HCT116 (cell line): ENCODE measurements around the gene LRCH1. TPM values are rescaled to one million over a fixed set of nuclear protein-coding genes. Genes with fewer than 3 reads are reported as not detected.

Source experiments
- ATAC-seq: fragments of 200-7000 bp; cut with Tn5 transposase; 2 replicates; pipeline ENCODE4 v1.9.1; 2020; ENCODE audit warnings: mild to moderate bottlenecking, moderate library complexity
- BruUV-seq: library from RNA; stranded (reverse); fragments of 400-500 nt; replicated peaks from 2 replicates; lab custom pipeline; 2021; lab: Mats Ljungman, UMichigan
- CTCF ChIA-PET: fragments of 300-600 bp; sonication (Branson Sonifier 250); formaldehyde crosslinking; loops from one replicate; lab custom pipeline; 2021; ENCODE audit warnings: antibody characterized with exemption; lab: Charles Lee
- POLR2A ChIA-PET: fragments of 300-600, 350-600 bp; sonication (Branson Sonifier 250); formaldehyde crosslinking; loops from one replicate; lab custom pipeline; 2021; ENCODE audit warnings: antibody characterized with exemption; lab: Charles Lee
- RAD21 ChIA-PET, 2 experiments: fragments of 300-600 bp; sonication (Branson Sonifier 250); formaldehyde crosslinking; loops; one replicate each; lab custom pipeline; 2023; ENCODE audit warnings: low total read pairs in 2 of 2; ENCODE audit not compliant: uncharacterized antibody in 2 of 2, unreplicated experiment in 2 of 2, low non-redundant PET in 1 of 2; lab: Charles Lee
- DNase-seq: peaks from one replicate; pipeline ENCODE4 v3.0.0-alpha.2; 2010; ENCODE audit warnings: low read depth, low spot score
- H2AFZ ChIP-seq: fragments of 200-600 bp; shearing (Covaris generic), sonication (generic); 2 replicates; pipeline ENCODE4 v1.6.1; 2017; ENCODE audit warnings: low read depth, mixed run types, mixed read lengths, antibody characterized with exemption, low read length; ENCODE audit not compliant: poor library complexity, severe bottlenecking
- H3K27ac ChIP-seq: 2 replicates; pipeline ENCODE4 v1.5.1; 2012; ENCODE audit warnings: low read depth, low read length
- H3K27me3 ChIP-seq: fragments of 200-600 bp; sonication (generic); 2 replicates; pipeline ENCODE4 v1.6.1; 2016; ENCODE audit warnings: mixed run types, low read length, mixed read lengths; ENCODE audit not compliant: insufficient read depth
- H3K36me3 ChIP-seq, 2 experiments: fragments of 200-500 bp in 1 of 2; fragments of 200-600 bp in 1 of 2; sonication (Bioruptor generic) in 1 of 2; sonication (generic) in 1 of 2; 2 replicates each; pipeline versions ENCODE4 v1.5.1 to v1.6.1; 2014 to 2016; ENCODE audit warnings: low read length in 2 of 2, inconsistent platforms in 1 of 2, mixed read lengths in 1 of 2, mixed run types in 1 of 2; ENCODE audit not compliant: insufficient read depth in 2 of 2, control insufficient read depth in 1 of 2
- H3K4me1 ChIP-seq, 2 experiments: fragments of 200-600 bp in 1 of 2; sonication (generic) in 1 of 2; 2 replicates each; pipeline versions ENCODE4 v1.5.1 to v1.6.1; 2012 to 2017; ENCODE audit warnings: low read length in 2 of 2, inconsistent platforms in 1 of 2, mild to moderate bottlenecking in 1 of 2, mixed read lengths in 1 of 2, mixed run types in 1 of 2, moderate library complexity in 1 of 2; ENCODE audit not compliant: insufficient read depth in 2 of 2, control insufficient read depth in 1 of 2
- H3K4me2 ChIP-seq: fragments of 200-600 bp; sonication (generic); 2 replicates; pipeline ENCODE4 v1.6.1; 2017; ENCODE audit warnings: mixed run types, low read length, mixed read lengths
- H3K4me3 ChIP-seq, 2 experiments: fragments of 200-600 bp in 1 of 2; sonication (generic) in 1 of 2; replicated peaks in 1 of 2; 2 replicates each; pipeline ENCODE4 v1.5.1; 2011 to 2016; ENCODE audit warnings: low read length in 2 of 2, control low read depth in 1 of 2, low read depth in 1 of 2, mild to moderate bottlenecking in 1 of 2, mixed read lengths in 1 of 2, mixed run types in 1 of 2
- H3K79me2 ChIP-seq: fragments of 200-600 bp; sonication (generic); 2 replicates; pipeline ENCODE4 v1.6.1; 2017; ENCODE audit warnings: mild to moderate bottlenecking, mixed run types, low read length, moderate library complexity, mixed read lengths; ENCODE audit not compliant: insufficient read depth
- H3K9ac ChIP-seq: fragments of 200-600 bp; sonication (generic); 2 replicates; pipeline ENCODE4 v1.6.1; 2016; ENCODE audit warnings: low read length, mixed read lengths
- H3K9me2 ChIP-seq: fragments of 200-600 bp; sonication (generic), shearing (Covaris generic); 2 replicates; pipeline ENCODE4 v1.6.1; 2017; ENCODE audit warnings: mixed run types, mild to moderate bottlenecking, moderate library complexity; ENCODE audit not compliant: insufficient read depth
- H3K9me3 ChIP-seq, 2 experiments: fragments of 200-500 bp in 1 of 2; fragments of 200-600 bp in 1 of 2; sonication (Bioruptor generic) in 1 of 2; sonication (generic) in 1 of 2; 2 replicates each; pipeline ENCODE4 v1.6.1; 2014 to 2017; ENCODE audit warnings: low read length in 2 of 2, mixed read lengths in 2 of 2, inconsistent platforms in 1 of 2, low read depth in 1 of 2, mild to moderate bottlenecking in 1 of 2, mixed run types in 1 of 2, moderate library complexity in 1 of 2; ENCODE audit not compliant: control insufficient read depth in 1 of 2, insufficient read depth in 1 of 2
- H4K20me1 ChIP-seq: fragments of 200-600 bp; sonication (generic), shearing (Covaris generic); 2 replicates; pipeline ENCODE4 v1.6.1; 2017; ENCODE audit warnings: mixed run types, mild to moderate bottlenecking, moderate library complexity; ENCODE audit not compliant: insufficient read depth
- EZH2phosphoT487 ChIP-seq: fragments of 200-600 bp; IDR thresholded peaks from 2 replicates; pipeline ENCODE4 v1.6.1; 2018; ENCODE audit warnings: antibody characterized with exemption, borderline replicate concordance
- intact Hi-C: fragments of 100-400 bp; cut with micrococcal nuclease; formaldehyde crosslinking; loops from 2 replicates; pipeline ENCODE4 v1.10.0; 2022
- total RNA-seq: library from RNA; stranded (reverse); gene quantifications from one replicate; pipeline ENCODE4 v1.2.1, GENCODE V29; 2021; ENCODE audit not compliant: unreplicated experiment
- TF ChIP-seq, protein P1 (sequence below): IDR thresholded peaks from 2 replicates; pipeline ENCODE4 v1.6.1; 2011; ENCODE audit warnings: mild to moderate bottlenecking, low read length, moderate library complexity; ENCODE audit not compliant: insufficient replicate concordance; ENCODE audit errors: extremely low read depth
- TF ChIP-seq, protein P2 (sequence below): IDR thresholded peaks from 2 replicates; pipeline ENCODE4 v1.6.1; 2012; ENCODE audit warnings: low read depth

Gene LRCH1
- total RNA-seq, 1 experiment from 2014 or later, result 15.6 TPM

DNA sequence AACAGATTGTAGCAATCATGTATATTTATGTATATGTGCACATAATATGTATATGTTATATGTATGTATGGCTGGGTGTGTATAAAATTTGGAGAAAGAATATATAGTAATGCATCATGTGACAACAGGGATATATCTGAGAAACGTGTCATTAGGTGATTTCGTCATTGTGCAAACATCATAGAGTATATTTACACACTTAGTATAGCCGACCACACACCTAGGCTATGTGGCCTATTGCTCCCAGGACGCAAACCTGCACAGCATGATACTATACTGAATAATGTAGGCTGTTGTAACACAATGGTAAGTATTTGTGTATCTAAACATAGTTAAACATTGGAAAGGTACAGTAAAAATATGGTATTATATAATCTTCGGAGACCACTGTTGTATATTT lies 200.2 kb downstream of the LRCH1 start:
- ChIA-PET POLR2A (no interaction called here), RAD21 (no interaction called here), CTCF (no interaction called here)
- no peak overlapping the region for H3K27ac ChIP-seq
- no peak overlapping the region for H3K4me2 ChIP-seq
- ATAC-seq (no peak), DNase-seq (no peak)
- 0 out of 2 replicates have a peak, but pooled peaks cover 5% of the 10 kb centered on the region for H3K27me3 ChIP-seq
- intact Hi-C loops, result no loop called here
- H4K20me1 ChIP-seq, result no peaks in the 10 kb centered on the region
- H3K9me2 ChIP-seq, result no peaks in the 10 kb centered on the region
- no peaks in the 10 kb centered on the region for H3K9me3 ChIP-seq
- BruUV-seq, result no TSS peak
- no peak overlapping the region for H3K9ac ChIP-seq
- no peak overlapping the region for H2AFZ ChIP-seq
- H3K4me3 ChIP-seq, result no peak overlapping the region
- H3K79me2 ChIP-seq, result no peaks in the 10 kb centered on the region
- peaks cover 4 to 5% of the 10 kb centered on the region in 2 experiments; a peak in 2 of 4 replicates for H3K36me3 ChIP-seq
- no peak for TF ChIP-seq EZH2phosphoT487
- no peaks in the 10 kb centered on the region for H3K4me1 ChIP-seq

DNA sequence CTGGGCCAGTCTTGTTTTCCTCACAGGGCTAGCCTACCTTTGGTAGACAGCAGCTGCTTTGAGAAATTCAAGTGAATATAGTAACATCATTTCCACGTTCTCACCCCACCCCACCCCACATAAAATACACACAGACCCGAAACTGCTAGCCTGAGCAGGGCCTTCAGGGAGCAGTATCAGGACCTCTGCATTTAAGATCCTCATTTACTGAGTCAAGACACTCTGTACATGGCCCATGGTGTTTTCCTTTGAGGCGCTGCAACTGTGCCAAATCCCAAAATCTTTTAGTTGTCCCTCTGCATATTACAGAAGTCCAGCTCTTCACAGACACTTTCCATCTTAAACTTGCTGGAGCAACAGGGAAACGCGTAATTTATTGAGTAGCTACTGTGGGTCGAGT lies 200.9 kb downstream of the LRCH1 start:
- TF ChIP-seq, protein P1, sequence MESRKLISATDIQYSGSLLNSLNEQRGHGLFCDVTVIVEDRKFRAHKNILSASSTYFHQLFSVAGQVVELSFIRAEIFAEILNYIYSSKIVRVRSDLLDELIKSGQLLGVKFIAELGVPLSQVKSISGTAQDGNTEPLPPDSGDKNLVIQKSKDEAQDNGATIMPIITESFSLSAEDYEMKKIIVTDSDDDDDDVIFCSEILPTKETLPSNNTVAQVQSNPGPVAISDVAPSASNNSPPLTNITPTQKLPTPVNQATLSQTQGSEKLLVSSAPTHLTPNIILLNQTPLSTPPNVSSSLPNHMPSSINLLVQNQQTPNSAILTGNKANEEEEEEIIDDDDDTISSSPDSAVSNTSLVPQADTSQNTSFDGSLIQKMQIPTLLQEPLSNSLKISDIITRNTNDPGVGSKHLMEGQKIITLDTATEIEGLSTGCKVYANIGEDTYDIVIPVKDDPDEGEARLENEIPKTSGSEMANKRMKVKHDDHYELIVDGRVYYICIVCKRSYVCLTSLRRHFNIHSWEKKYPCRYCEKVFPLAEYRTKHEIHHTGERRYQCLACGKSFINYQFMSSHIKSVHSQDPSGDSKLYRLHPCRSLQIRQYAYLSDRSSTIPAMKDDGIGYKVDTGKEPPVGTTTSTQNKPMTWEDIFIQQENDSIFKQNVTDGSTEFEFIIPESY, result no peak
- TF ChIP-seq, protein P2, sequence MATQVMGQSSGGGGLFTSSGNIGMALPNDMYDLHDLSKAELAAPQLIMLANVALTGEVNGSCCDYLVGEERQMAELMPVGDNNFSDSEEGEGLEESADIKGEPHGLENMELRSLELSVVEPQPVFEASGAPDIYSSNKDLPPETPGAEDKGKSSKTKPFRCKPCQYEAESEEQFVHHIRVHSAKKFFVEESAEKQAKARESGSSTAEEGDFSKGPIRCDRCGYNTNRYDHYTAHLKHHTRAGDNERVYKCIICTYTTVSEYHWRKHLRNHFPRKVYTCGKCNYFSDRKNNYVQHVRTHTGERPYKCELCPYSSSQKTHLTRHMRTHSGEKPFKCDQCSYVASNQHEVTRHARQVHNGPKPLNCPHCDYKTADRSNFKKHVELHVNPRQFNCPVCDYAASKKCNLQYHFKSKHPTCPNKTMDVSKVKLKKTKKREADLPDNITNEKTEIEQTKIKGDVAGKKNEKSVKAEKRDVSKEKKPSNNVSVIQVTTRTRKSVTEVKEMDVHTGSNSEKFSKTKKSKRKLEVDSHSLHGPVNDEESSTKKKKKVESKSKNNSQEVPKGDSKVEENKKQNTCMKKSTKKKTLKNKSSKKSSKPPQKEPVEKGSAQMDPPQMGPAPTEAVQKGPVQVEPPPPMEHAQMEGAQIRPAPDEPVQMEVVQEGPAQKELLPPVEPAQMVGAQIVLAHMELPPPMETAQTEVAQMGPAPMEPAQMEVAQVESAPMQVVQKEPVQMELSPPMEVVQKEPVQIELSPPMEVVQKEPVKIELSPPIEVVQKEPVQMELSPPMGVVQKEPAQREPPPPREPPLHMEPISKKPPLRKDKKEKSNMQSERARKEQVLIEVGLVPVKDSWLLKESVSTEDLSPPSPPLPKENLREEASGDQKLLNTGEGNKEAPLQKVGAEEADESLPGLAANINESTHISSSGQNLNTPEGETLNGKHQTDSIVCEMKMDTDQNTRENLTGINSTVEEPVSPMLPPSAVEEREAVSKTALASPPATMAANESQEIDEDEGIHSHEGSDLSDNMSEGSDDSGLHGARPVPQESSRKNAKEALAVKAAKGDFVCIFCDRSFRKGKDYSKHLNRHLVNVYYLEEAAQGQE, result no peak
- DNase-seq (no peak), ATAC-seq (no peak)
- Histone ChIP-seq H3K36me3 (peaks cover 4 to 5% of the 10 kb centered on the region in 2 experiments; a peak in 2 of 4 replicates), H3K4me1 (no peaks in the 10 kb centered on the region), H3K9me3 (no peaks in the 10 kb centered on the region), H3K4me3 (no peak overlapping the region), H3K27me3 (peaks cover 6% of the 10 kb centered on the region; the same call in 1 of the 2 replicates), H3K9ac (no peak overlapping the region), H3K79me2 (no peaks in the 10 kb centered on the region), H3K4me2 (no peak overlapping the region), H3K9me2 (no peaks in the 10 kb centered on the region), H4K20me1 (no peaks in the 10 kb centered on the region), H2AFZ (no peak overlapping the region), H3K27ac (no peak overlapping the region)
- ChIA-PET POLR2A (no interaction called here), RAD21 (no interaction called here), CTCF (no interaction called here)
- BruUV-seq, result no TSS peak
- intact Hi-C loops, result no loop called here
